ENCODE data around the gene ICAM2. TPM values are rescaled to one million over a fixed set of nuclear protein-coding genes. Genes with fewer than 3 reads are reported as not detected.
A peak's percentile ranks its signal among the peaks of the same experiment; 100 is the strongest.

ICAM2 gene
- total RNA-seq, 5 donors from 2014 or later (not counting 1 experiment from before 2014, with no cell fraction given), result 69.6 to 132 (median 116) TPM

DNA sequence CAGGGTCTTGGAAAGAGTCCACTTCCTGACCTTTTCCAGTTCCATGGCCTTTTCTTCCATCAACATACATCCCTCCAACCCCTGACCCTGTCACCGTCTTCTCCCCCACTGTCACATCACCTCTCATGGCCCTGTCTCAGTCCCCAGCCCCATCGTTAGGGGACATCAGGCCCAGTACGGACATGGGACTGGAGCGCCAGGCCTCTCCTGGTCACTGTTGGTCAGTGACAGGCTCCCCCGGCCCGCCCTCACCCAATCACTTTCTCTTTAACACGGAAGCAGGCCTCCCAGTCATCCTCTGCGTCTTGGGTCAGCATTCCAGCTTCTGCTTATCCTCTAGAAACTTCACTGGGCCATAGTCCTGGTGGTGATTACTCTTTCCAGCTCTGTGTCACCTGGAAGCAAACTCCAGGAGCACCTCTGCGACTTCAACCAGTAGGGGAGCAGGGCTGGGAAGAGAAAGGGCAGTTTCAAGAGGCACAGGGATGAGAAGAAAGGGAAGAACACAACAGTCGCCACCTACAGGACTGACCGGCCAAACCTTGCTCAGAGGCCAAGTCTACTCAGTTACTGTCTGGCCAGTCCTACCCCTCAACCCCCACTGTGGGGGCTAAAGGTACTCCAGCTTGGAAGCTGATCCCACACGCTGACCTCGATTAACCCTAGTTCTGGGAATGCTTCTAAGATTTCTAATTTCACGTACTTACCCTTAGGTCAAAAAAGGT lies 15.9 kb upstream of the ICAM2 start:
- no peaks in the 10 kb centered on the region for H3K27me3 ChIP-seq (replicated peaks in 1 of 2; ENCODE audit: control insufficient read depth in 2 of 2, extremely low read depth in 1 of 2, insufficient read depth in 2 of 2, low read length in 1 of 2)
- Mint-ChIP-seq H3K27ac (peak overlapping the region in 1 of 2 donors; percentile 32), H3K9me3 (no peaks in the 10 kb centered on the region), H3K4me1 (peaks cover 0 to 11% (median 4%) of the 10 kb centered on the region in 3 donors), H3K4me3 (no peak overlapping the region), H3K36me3 (peaks cover 20% of the 10 kb centered on the region), H3K27me3 (no peaks in the 10 kb centered on the region)
- H3K36me3 ChIP-seq (ENCODE audit: control insufficient read depth in 2 of 2, extremely low read depth in 1 of 2, insufficient read depth in 1 of 2, low read length in 1 of 2), result peaks cover 0 to 33% of the 10 kb centered on the region in 2 donors
- WGBS (ENCODE audit: insufficient coverage), result 93% methylated on average over 8 of the region's 14 CpGs
- no peak overlapping the region for H3K27ac ChIP-seq (ENCODE audit: low read length)
- H3K4me3 ChIP-seq (ENCODE audit: control insufficient read depth in 1 of 2, extremely low read depth in 1 of 2, low read length in 1 of 2), result no peak overlapping the region
- ChIA-PET CTCF (interaction anchor here (0.8 to 1.8 kb wide), 2 partner anchors 9 to 97 kb away, joined by 3 to 5 read pairs; no protein-coding TSS in a partner anchor), POLR2A (no interaction called here)
- DNase-seq, result no peak
- no peaks in the 10 kb centered on the region for H3K9me3 ChIP-seq
- ATAC-seq (replicated peaks in 1 of 4), result no peak
- H3K4me1 ChIP-seq (ENCODE audit: control insufficient read depth in 1 of 2, extremely low read depth in 1 of 2, insufficient read depth in 2 of 2, low read length in 2 of 2), result no peaks in the 10 kb centered on the region

DNA sequence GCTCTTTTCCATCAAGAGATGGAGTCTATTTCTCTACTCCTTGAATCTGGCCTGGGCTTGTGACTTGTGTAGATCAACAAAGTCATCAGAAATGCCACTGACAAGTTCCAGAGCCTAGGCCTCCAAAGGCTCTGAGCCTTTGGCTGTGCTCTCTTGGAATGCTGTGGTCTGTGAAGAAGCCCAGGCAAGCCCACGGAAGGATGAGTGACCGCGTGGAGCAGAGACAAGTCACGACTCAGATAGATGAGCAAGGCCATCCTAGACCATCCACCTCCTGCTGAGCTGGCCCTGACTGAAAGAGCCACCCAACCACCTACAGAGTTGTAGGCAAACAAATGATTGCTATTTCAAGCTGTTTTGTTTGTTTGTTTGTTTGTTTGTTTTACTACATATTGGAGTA lies 11.6 kb upstream of the ICAM2 start:
- no peak overlapping the region for H3K4me3 ChIP-seq (ENCODE audit: control insufficient read depth in 1 of 2, extremely low read depth in 1 of 2, low read length in 1 of 2)
- Mint-ChIP-seq H3K36me3 (no peaks in the 10 kb centered on the region), H3K4me1 (peaks cover 16 to 27% (median 17%) of the 10 kb centered on the region in 3 donors), H3K27me3 (no peaks in the 10 kb centered on the region), H3K4me3 (no peak overlapping the region), H3K27ac (no peak overlapping the region), H3K9me3 (no peaks in the 10 kb centered on the region)
- no peaks in the 10 kb centered on the region for H3K9me3 ChIP-seq
- POLR2A ChIA-PET, result no interaction called here
- DNase-seq (no peak), ATAC-seq (replicated peaks in 1 of 4) (no peak)
- no peak overlapping the region for H3K27ac ChIP-seq (ENCODE audit: low read length)
- peaks cover 8 to 14% of the 10 kb centered on the region in 2 experiments for H3K4me1 ChIP-seq (ENCODE audit: control insufficient read depth in 1 of 2, extremely low read depth in 1 of 2, insufficient read depth in 2 of 2, low read length in 2 of 2)
- no CpG with 5 or more reads among the region's 4 CpGs for WGBS (ENCODE audit: insufficient coverage)
- CTCF ChIA-PET, result interaction anchor here in 1 of 2 donors (1.1 to 1.4 kb wide), 3 partner anchors 10 to 102 kb away, joined by 3 to 4 read pairs (median 4); no protein-coding TSS in a partner anchor
- H3K27me3 ChIP-seq (replicated peaks in 1 of 2; ENCODE audit: control insufficient read depth in 2 of 2, extremely low read depth in 1 of 2, insufficient read depth in 2 of 2, low read length in 1 of 2), result no peaks in the 10 kb centered on the region
- peaks cover 0 to 3% of the 10 kb centered on the region in 2 donors for H3K36me3 ChIP-seq (ENCODE audit: control insufficient read depth in 2 of 2, extremely low read depth in 1 of 2, insufficient read depth in 1 of 2, low read length in 1 of 2)

DNA sequence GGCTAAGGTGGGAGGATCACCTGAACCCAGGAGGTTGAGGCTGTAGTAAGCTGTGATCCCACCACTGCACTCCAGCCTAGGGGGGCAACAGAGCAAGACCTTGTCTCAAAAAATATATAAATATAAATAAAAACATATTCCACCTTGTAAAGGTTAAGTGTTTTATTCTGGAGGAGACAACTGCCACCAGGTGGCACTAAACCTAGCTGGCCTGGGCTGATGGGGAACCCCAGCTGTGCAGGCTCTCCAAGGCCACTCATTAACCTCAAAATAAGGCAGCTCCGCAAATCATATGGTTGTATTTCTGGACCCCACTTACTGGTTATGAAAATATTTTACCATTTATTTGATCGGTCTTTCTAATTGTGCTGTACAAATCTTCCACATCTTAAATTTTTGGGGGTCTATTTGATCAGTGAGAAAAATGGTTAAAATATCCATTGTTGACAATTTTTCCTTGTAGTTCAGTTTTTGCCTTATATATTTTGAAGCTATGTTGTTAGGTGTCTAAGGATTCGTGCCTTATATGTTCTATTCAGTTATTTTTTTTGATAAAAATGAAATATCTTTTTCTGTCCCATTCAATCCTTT lies 8.5 kb upstream of the ICAM2 start:
- Histone ChIP-seq H3K36me3 (ENCODE audit: control insufficient read depth in 2 of 2, extremely low read depth in 1 of 2, insufficient read depth in 1 of 2, low read length in 1 of 2) (no peaks in the 10 kb centered on the region), H3K27me3 (replicated peaks in 1 of 2; ENCODE audit: control insufficient read depth in 2 of 2, extremely low read depth in 1 of 2, insufficient read depth in 2 of 2, low read length in 1 of 2) (no peaks in the 10 kb centered on the region), H3K4me1 (ENCODE audit: control insufficient read depth in 1 of 2, extremely low read depth in 1 of 2, insufficient read depth in 2 of 2, low read length in 2 of 2) (peaks cover 19 to 43% of the 10 kb centered on the region in 2 experiments), H3K9me3 (no peaks in the 10 kb centered on the region), H3K27ac (ENCODE audit: low read length) (no peak overlapping the region), H3K4me3 (ENCODE audit: control insufficient read depth in 1 of 2, extremely low read depth in 1 of 2, low read length in 1 of 2) (no peak overlapping the region)
- Mint-ChIP-seq H3K27me3 (no peaks in the 10 kb centered on the region), H3K36me3 (no peaks in the 10 kb centered on the region), H3K4me1 (peaks cover 42 to 44% (median 42%) of the 10 kb centered on the region in 3 donors), H3K27ac (no peak overlapping the region), H3K4me3 (no peak overlapping the region), H3K9me3 (no peaks in the 10 kb centered on the region)
- peak; percentile 35 to 86 (median 69) for DNase-seq
- no peak for ATAC-seq (replicated peaks in 1 of 4)
- CTCF ChIA-PET, result interaction anchor here (0.6 to 6.3 kb wide), 45 partner anchors 9 to 1687 kb away, joined by 3 to 226 read pairs (median 5); partner anchors contain the start of genes CSHL1 (in 1 of the 2), ERN1 (in 1 of the 2), GH1 (in 1 of the 2) and ICAM2 (in 1 of the 2)
- POLR2A ChIA-PET, result interaction anchor here in 1 of 2 donors (0.5 to 1.4 kb wide), 10 partner anchors 9 to 248 kb away, joined by 3 to 14 read pairs (median 4); partner anchors contain the start of gene ICAM2
- WGBS (ENCODE audit: insufficient coverage), result no CpG with 5 or more reads among the region's 3 CpGs

DNA sequence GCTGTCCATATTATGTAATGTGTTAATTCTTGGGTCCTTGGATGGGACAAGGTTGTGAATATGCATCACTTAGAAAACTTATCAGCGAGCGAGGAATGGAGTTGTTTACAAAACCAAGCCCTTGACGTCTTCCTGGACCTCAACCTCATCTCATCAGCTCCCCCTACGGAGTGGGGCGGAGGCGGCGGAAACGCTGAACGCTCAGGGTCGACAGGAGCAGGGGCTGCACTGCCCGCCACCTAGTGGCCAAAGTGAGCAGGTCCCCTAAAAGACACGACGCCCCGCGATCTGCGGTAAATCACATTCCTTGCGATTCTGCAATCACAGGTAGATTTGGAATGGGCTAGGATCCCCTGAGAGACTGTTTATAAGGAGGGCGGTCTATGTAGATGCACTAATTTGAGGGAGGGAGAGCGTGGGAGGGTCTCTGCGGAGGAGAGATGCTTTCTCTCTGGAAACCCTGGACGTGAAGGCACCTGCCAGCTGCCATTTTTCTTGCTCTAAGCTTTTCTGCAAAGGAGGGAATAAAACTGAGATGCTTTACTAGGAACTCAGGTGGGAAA lies 5.4 kb upstream of the ICAM2 start:
- peak overlapping the region; percentile 98 for H3K27ac ChIP-seq (ENCODE audit: low read length)
- Mint-ChIP-seq H3K4me1 (peaks cover 69 to 75% (median 72%) of the 10 kb centered on the region in 3 donors), H3K4me3 (peak overlapping the region; percentile 76 to 80 (median 76)), H3K9me3 (no peaks in the 10 kb centered on the region), H3K27me3 (no peaks in the 10 kb centered on the region), H3K36me3 (no peaks in the 10 kb centered on the region), H3K27ac (peak overlapping the region; percentile 96 to 100)
- peak overlapping the region; percentile 7 to 30 for H3K4me3 ChIP-seq (ENCODE audit: control insufficient read depth in 1 of 2, extremely low read depth in 1 of 2, low read length in 1 of 2)
- 0% methylated on average over 17 of the region's 21 CpGs for WGBS (ENCODE audit: insufficient coverage)
- H3K27me3 ChIP-seq (replicated peaks in 1 of 2; ENCODE audit: control insufficient read depth in 2 of 2, extremely low read depth in 1 of 2, insufficient read depth in 2 of 2, low read length in 1 of 2), result no peaks in the 10 kb centered on the region
- peak; percentile 84 to 87 (median 87) for ATAC-seq (replicated peaks in 1 of 4)
- peak; percentile 87 to 98 (median 96) for DNase-seq
- no peaks in the 10 kb centered on the region for H3K9me3 ChIP-seq
- no peaks in the 10 kb centered on the region for H3K36me3 ChIP-seq (ENCODE audit: control insufficient read depth in 2 of 2, extremely low read depth in 1 of 2, insufficient read depth in 1 of 2, low read length in 1 of 2)
- POLR2A ChIA-PET, result interaction anchor here in 1 of 2 donors (1.4 to 2.2 kb wide), 2 partner anchors 9 to 103 kb away, joined by 4 to 5 read pairs; no protein-coding TSS in a partner anchor
- H3K4me1 ChIP-seq (ENCODE audit: control insufficient read depth in 1 of 2, extremely low read depth in 1 of 2, insufficient read depth in 2 of 2, low read length in 2 of 2), result peaks cover 39 to 71% of the 10 kb centered on the region in 2 experiments
- CTCF ChIA-PET, result interaction anchor here (0.5 to 6.3 kb wide), 29 partner anchors 9 to 144 kb away, joined by 3 to 226 read pairs (median 4); partner anchors contain the start of genes ERN1 (in 1 of the 2) and PRR29 (in 1 of the 2)

DNA sequence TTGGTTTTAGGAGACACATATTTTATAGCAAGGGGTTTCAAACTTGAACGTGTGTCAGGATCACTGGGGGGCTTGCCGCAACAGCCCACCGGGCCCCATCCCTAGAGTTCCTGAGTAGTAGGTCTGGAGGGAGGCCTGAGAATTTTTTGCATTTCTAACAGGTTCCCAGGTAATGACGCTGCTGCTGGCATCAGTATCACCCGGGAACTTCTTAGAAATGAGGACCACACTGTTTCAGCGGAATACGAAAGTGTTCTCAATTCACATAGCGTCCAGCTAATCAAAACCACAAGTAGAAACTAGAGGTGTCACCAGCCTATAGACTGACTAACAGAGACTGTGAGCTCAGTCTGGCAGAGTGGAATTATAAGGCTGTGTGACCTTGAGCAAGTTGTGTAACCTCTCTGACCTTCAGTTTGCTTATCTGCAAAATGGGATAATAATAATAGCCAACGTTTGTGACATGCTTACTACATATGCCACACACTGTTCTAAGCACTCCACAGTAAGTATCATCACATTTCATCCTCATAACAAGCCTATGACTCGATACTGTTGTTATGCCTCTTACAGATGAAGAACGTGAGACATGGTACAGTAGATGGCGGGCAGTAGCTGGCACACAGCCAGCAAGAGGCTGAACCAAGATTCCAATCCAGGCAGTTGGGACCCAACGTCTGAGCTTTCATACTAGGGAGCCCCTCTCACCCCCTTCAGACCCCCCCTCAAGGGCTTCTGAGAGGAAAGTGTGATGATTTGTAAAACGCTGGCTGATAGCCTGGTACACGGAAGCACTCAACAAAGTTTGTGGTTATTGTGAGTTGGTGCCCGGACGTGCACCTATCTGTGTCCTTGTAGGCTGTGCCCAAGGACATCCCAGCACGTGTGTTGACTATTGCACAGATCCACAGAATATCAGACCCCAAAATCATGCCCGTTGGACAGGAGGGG lies 4.6 kb upstream of the ICAM2 start:
- Mint-ChIP-seq H3K27ac (peak overlapping the region; percentile 96 to 100), H3K4me3 (peak overlapping the region; percentile 76 to 80 (median 76)), H3K9me3 (no peaks in the 10 kb centered on the region), H3K4me1 (peaks cover 71 to 77% (median 74%) of the 10 kb centered on the region in 3 donors), H3K27me3 (no peaks in the 10 kb centered on the region), H3K36me3 (no peaks in the 10 kb centered on the region)
- ATAC-seq (replicated peaks in 1 of 4), result peak; percentile 16 to 41 (median 28)
- Histone ChIP-seq H3K27ac (ENCODE audit: low read length) (peak overlapping the region; percentile 98), H3K9me3 (no peaks in the 10 kb centered on the region), H3K4me3 (ENCODE audit: control insufficient read depth in 1 of 2, extremely low read depth in 1 of 2, low read length in 1 of 2) (peak overlapping the region in 1 of 2 donors; percentile 30), H3K27me3 (replicated peaks in 1 of 2; ENCODE audit: control insufficient read depth in 2 of 2, extremely low read depth in 1 of 2, insufficient read depth in 2 of 2, low read length in 1 of 2) (no peaks in the 10 kb centered on the region), H3K36me3 (ENCODE audit: control insufficient read depth in 2 of 2, extremely low read depth in 1 of 2, insufficient read depth in 1 of 2, low read length in 1 of 2) (no peaks in the 10 kb centered on the region), H3K4me1 (ENCODE audit: control insufficient read depth in 1 of 2, extremely low read depth in 1 of 2, insufficient read depth in 2 of 2, low read length in 2 of 2) (peaks cover 39 to 76% of the 10 kb centered on the region in 2 experiments)
- ChIA-PET CTCF (interaction anchor here (0.6 to 6.3 kb wide), 26 partner anchors 8 to 144 kb away, joined by 3 to 226 read pairs (median 4); partner anchors contain the start of genes ERN1 (in 1 of the 2) and PRR29 (in 1 of the 2)), POLR2A (interaction anchor here in 1 of 2 donors (1.4 to 2.2 kb wide), 2 partner anchors 8 to 104 kb away, joined by 4 to 5 read pairs; no protein-coding TSS in a partner anchor)
- DNase-seq, result peak in 32 of 35 experiments; percentile 14 to 81 (median 56)
- WGBS (ENCODE audit: insufficient coverage), result 45% methylated on average over 7 of the region's 19 CpGs

Measured in T-cell (primary cell).